ENCODE results near the gene FCAR. TPM values are rescaled to one million over a fixed set of nuclear protein-coding genes. Genes with fewer than 3 reads are reported as not detected.

FCAR gene
- total RNA-seq: not detected in 2 replicates

GRCh38 chr19:54873990-54874389 is at the start of gene FCAR:
TSS of gene FCAR (plus strand) at chr19:54874235. CDS start at chr19:54874290, 55 bp downstream.

GRCh38 chr19:54832496-54832895 is 41.5 kb upstream of the FCAR start, which contains the start of gene KIR2DS4:
TSS of gene KIR2DS4 (plus strand) at chr19:54832676.

GRCh38 chr19:54850061-54850640 is 23.9 kb upstream of the FCAR start, which contains the start of gene KIR3DL2:
TSS of gene KIR3DL2 (plus strand) at chr19:54850443. CDS start at chr19:54850476, 33 bp downstream.

GRCh38 chr19:54905803-54906511 is 31.9 kb downstream of the FCAR start, which contains the start of gene NCR1:
TSS of gene NCR1 (plus strand) at chr19:54906148. CDS start at chr19:54906188, 40 bp downstream.

Small RNAs within 50 kb of the gene (small RNA-seq; reads per million reads assigned to genes)
- gene RNU6-222P: not detected

Other genes with a start within 250 kb of the FCAR start
- not detected in 2 replicates for gene LILRB1, start 243.8 kb upstream of the FCAR start, total RNA-seq
- not detected in 2 replicates for gene LILRB4, start 211.2 kb upstream of the FCAR start, total RNA-seq
- not detected in 2 replicates for gene KIR3DL3, start 149.8 kb upstream of the FCAR start, total RNA-seq
- not detected in 2 replicates for gene KIR2DL3, start 135.7 kb upstream of the FCAR start, total RNA-seq
- gene KIR2DL1, start 104.4 kb upstream of the FCAR start, total RNA-seq: not detected in 2 replicates
- not detected in 2 replicates for gene KIR2DL4, start 70.6 kb upstream of the FCAR start, total RNA-seq
- not detected in 2 replicates for gene KIR3DL1, start 57.8 kb upstream of the FCAR start, total RNA-seq
- gene KIR2DS4, start 41.6 kb upstream of the FCAR start, total RNA-seq: not detected in 2 replicates
- gene KIR3DL2, start 23.8 kb upstream of the FCAR start, total RNA-seq: not detected in 2 replicates
- not detected in 2 replicates for gene NCR1, start 31.9 kb downstream of the FCAR start, total RNA-seq
- not detected in 2 replicates for gene NLRP7, start 73.3 kb downstream of the FCAR start, total RNA-seq
- gene NLRP2, start 92.1 kb downstream of the FCAR start, total RNA-seq: 0.65 TPM in 1 of 2 replicates, not detected in the other
- gene GP6, start 164.0 kb downstream of the FCAR start, total RNA-seq: not detected in 2 replicates
- 8.6 and 9.1 TPM in 2 replicates for gene RDH13, start 188.9 kb downstream of the FCAR start, total RNA-seq
- gene EPS8L1, start 201.6 kb downstream of the FCAR start, total RNA-seq: 0.26 TPM in 1 of 2 replicates, not detected in the other
- gene PPP1R12C, start 243.4 kb downstream of the FCAR start, total RNA-seq: 30.4 and 32.4 TPM in 2 replicates